DMS53 treated with DMSO at 0.1 percent for 48 hours (cell line): ENCODE data around the gene RAB13.
"Not testable (repeated sequence)": the region's sequence is repeated elsewhere in the genome, so short reads cannot be mapped to it uniquely, and the experiment has no call there.

Experiments used
- DNase-seq: peaks from one replicate; lab custom pipeline; 2025; ENCODE audit not compliant: unreplicated experiment; lab: John Stamatoyannopoulos, UW

Gene RAB13

DNA sequence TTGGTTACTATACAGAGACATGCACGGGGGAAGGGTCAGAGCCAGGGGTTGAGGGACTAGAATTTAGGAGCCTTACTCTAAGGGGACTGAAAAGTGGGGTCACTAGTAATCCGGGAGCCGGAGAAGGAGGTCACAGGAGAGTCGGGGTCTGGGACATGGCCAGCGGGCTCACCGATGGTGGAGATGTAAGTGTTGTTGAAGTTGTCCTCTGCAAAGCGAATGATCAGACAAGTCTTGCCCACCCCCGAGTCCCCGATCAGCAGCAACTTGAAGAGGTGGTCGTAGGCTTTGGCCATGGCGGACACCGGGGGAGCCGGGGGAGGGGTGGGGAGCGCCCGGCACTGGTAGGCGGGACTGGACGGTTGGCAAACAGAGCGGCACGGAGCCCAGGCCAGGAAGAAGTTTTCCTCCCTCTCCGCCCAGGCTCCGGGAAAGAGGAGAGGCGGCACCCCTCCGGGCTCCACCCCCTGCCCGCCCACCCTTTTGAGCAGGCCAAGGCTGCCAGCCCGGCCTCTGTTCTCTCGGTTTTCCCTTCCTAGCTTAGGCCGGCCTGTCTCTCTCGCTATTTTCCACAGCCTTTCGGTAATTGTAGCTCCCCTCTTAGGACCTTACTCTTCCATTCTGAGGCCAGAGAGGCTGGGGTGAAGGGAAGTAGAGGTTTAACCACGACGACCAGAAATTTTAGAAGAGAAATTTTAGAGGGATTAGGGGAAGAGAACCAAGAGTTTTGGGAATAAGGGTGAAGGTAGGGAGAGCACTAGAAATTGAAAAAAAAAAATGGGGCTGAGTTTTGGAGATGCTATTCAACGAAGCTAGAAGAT, at the start of gene RAB13:
RAB13 (minus strand) TSS at position 399 of the 821 bp plus-strand sequence; CDS start at position 296, 103 bp downstream.
- DNase-seq, result peak; percentile 82

DNA sequence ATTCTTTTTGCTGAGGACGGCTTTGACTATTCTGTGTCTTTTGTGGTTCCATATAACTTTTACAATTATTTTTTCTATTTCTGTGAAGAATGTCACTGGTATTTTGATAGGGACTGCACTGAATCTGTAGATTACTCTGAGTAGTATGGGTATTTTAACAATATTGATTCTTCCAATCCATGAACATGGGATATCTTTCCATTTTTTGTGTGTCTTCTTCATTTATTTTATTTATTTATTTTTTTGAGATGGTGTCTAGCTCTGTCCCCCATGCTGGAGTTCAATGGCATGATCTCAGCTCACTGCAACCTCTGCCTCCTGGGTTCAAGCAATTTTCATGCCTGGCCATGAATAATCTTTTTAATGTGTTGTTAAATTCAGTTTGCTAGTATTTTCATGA, 47.6 kb upstream of the RAB13 start:
- DNase-seq, result not testable (repeated sequence)

DNA sequence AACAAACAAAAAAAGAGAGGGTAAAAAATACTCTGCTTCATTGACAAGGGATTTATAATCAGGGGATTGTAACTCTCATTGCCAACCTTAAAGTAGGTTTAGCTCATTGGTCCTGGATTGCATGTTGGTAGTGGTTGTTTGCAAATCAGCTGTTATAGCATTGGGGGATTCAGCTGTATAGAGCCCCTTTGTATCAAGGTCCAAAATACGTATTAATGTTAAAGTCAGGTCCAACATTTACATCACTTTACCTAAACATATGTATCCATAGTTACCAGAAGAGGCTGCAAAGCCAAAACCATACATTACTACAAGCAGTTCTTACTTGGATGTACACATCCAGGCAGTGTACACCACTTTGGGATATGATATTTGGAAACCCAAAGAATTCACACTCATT, 33.8 kb upstream of the RAB13 start:
- DNase-seq, result no peak

DNA sequence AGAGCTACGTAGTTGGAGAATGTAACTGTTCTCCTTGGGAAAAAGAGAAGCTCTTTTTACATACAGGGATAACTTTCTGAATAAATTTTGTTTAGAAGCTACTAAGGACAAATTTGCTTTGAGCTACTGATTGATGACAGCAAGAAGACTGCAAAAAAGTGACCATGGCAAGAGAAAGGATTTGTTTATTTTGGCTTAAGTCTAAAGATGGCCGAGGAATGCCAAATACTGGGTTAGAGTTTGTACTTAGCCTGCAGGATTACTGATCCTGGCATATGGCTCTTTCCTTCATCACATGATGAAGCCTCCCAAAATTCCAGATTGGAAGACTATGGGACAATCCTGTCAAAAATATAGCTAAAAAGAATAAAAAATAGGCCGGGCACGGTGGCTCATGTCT, 33.1 kb upstream of the RAB13 start:
- DNase-seq, result no peak

DNA sequence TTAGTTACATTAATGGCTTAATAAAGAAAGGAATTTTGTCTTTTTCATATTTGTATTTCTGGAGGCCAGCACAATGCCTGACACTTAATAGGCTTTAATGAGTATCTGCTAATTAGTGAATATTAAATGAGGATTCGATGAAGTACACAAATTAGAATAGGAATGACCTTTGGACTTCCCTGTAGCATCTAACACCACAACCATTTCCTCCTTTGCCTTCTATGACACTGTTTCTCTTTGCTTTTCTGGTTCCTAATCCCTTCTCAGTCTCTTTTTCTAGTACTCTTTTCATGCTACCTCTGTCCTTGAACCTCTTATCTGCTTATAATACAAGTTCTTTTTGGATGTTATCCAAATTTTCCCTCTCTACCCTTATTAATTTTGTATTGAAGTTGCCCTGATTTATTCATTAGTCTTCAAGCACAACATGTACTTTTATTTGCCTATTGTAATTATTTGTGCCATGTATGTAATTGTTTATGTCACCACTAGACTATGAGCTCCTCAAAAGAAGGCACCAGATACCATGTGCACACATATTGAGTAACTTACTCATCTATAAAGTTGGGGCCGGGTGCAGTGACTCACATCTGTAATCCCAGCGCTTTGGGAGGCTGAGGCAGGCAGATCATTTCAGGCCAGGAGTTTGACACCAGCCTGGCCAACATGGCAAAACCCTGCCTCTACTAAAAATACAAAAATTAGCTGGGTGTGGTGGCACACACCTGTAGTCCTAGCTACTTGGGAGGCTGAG, 28.2 kb upstream of the RAB13 start:
- peak; percentile 28 for DNase-seq

DNA sequence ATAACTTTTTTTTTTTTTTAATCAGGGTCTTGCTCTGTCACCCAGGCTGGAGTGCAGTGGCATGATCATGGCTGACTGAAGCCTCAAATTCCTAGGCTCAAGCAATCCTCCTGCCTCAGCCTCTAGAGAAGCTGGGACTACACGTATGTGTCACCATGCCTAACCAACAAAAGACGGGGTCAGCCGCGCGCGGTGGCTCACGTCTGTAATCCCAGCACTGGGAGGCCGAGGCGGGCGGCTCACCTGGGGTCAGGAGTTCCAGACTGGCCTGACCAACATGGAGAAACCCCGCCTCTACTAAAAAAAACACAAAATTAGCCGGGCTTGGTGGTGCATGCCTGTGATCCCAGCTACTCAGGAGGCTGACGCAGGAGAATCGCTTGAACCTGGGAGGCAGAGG, 26.4 kb upstream of the RAB13 start:
- not testable (repeated sequence) for DNase-seq

DNA sequence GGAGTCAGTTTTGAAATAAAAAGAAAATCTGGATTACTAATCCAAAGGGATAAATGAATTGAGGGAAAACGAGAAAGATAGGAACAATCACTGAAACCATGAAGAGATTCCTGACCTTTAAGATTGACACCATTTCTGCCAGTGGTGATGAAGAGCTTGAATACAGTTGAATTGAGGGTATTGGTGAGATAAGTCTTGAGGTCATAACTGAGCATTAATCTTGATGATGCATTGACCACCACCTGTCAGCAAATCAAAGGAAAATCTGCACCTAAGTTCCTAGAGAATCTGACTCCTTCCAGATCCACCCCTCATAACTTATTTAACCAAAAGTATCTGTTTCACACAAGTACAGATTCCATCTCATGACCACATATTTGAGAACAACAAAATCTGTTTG, 26.0 kb upstream of the RAB13 start:
- DNase-seq, result no peak

DNA sequence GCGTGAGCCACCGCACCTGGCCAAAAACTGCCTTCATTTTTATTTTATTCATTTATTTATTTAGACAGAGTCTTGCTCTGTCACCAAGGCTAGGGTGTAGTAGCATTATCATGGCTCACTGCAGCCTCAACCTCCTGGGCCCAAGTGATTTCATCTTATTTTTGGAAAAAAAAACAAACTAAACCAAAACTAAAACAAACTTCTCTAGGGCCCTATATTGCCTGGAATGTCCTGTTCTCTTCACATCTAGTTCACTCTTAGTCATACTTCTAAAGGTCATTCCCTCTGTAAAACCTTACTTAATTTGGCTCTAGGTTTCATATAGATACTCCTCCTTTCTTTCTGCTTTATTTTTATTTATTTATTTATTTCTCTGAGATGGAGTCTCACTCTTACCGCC, 20.0 kb upstream of the RAB13 start:
- no peak for DNase-seq

DNA sequence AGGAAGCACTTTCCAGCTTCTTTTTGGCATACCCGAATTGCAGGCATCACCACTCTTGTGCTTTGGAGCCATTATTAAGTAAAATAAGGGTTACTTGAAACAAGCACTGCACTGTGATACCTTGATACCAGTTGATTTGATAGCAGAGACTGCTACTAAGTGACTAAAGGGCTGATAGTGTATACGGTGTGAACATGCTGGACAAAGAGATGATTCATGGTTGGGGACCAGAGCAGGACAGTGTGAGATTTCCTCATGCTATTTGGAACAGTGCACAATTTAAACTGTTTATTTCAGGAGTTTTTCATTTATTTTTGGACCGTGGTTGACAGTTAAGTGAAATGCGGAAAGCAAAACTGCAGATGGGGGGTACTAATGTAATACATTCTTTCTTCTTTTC, 14.3 kb upstream of the RAB13 start:
- no peak for DNase-seq

DNA sequence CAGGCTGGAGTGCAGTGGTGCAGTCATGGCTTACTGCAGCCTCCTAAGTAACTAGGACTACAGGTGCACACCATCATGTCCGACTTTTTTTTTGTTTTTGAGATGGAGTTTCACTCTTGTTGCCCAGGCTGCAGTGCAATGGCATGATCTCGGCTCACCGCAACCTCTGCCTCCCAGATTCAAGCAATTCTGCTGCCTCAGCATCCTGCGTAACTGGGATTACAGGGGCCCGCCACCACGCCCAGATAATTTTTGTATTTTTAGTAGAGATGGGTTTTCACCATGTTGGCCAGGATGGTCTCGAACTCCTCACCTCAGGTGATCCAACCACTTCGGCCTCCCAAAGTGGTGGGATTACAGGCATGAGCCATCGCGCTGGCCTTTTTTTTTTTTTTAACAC, 10.7 kb upstream of the RAB13 start:
- not testable (repeated sequence) for DNase-seq

DNA sequence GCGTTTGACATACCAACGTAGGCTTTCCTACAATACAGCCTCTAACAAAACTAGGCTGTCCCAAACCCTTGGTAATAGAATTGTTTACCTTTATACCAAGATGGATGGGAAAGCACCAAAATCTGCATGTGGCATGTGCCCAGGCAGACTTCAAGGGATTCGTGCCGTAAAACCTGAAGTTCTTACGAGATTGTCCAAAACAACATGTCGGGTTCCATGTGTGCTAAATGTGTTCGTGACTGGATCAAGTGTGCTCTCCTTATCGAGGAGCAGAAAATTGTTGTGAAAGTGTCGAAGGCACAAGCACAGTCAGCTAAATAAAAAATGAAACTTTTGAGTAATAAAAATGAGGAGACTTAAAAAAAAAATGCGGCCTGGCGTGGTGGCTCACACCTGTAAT, 9.5 kb upstream of the RAB13 start:
- DNase-seq, result no peak

DNA sequence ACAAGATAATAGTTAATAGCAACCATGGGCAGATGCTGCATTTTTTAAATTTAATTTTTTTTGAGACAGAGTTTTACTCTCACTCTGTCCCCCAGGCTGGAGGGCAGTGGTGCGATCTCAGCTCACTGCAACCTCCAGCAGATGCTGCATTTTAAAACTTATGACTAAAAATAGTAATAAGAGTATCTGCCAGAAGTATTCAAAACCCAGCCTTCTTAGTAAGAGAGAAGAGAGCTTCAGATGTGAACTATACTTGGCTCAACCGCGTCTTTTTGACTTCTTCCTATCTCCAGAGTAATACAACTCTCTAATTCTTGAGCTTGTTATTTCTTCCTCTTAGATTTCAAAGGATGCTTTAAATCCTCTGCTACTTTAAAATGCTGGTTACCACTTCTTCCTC, 9.1 kb upstream of the RAB13 start:
- no peak for DNase-seq

DNA sequence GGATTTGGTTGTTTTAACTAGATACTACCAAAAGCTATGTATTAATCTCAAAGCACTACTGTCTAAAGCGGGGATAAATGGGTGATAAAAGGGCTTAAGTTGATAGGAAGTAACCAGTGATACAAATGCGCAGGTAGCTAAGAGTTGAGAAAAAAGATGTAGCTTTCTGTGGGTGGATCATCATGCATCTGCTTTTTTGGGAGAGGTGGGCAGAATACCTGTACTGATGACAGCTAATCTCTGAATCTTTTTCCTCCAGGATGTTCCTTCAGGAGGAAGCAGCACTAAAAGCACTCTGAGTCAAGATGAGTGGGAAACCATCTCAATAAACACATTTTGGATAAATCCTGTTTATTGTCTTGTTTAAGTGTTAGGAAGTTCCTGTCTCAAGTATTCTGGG, 5.7 kb upstream of the RAB13 start:
- no peak for DNase-seq

DNA sequence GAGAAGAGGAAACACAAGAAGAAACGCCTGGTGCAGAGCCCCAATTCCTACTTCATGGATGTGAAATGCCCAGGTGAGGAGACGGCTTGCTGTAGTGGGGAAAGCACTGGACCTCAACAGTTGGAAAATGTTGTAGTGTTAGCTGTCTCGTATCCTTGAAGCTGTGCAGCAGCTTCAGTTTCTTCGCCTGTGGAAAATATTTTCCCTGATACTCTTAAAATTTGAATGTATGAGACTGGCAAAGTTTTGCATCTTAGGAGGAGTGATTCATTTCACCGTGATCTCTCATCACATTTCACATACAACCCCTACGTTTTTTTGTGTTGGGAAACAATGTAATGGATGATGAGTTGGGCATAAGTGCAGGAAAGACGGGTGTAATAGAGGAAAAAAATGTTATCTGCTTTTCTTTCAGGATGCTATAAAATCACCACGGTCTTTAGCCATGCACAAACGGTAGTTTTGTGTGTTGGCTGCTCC, 5.1 kb upstream of the RAB13 start:
- DNase-seq, result no peak

DNA sequence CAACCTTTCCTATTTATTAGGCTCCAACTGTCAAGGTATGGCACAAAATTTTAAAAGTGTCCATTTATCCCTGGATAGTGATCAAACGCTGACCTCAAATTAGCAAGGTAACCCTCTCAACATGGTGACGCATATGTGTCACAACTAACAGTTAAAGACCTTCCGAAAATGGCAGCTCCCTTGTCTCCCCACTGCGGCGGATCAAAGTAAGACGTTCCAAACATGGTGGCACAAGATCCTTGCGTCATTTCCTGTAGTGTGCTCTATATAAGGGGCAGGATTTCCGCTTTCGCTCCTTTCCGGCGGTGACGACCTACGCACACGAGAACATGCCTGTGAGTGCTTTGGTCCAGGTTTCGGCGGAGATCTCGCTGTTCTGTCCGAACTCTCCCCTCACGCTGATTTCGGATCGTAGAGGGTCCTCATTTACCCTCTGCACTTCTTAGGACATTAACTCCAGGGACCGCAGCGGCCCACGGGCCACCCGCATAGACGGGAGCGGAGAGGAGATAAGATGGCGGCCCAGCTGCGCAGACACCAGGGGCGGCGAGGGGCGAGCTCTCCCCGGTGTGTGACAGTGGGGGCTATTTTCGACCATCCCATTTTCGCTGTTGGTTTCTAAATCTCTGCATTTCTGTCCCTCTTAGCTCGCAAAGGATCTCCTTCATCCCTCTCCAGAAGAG, 4.5 kb upstream of the RAB13 start, which contains the start of gene RPS27:
RPS27 (plus strand) TSS at position 295 of the 683 bp plus-strand sequence; CDS start at position 330, 35 bp downstream.
- peak; percentile 97 for DNase-seq

DNA sequence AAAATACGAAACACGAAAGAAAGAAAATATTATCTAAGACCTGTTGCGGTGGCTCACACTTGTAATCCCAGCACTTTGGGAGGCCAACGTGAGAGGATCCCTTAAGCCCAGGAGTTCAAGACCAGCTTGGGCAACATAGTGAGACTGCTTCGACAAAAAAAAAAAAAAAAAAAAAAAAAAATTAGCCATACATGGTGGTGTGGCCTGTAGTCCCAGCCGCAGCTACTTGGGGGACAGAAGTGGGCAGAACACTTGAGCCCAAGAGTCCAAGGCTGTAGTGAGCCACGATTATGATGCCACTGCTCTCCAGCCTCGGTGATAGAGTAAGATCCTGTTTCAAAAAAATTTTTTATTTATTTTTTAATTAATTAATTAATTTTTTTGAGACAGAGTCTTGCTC, 1.5 kb upstream of the RAB13 start:
- DNase-seq, result no peak

DNA sequence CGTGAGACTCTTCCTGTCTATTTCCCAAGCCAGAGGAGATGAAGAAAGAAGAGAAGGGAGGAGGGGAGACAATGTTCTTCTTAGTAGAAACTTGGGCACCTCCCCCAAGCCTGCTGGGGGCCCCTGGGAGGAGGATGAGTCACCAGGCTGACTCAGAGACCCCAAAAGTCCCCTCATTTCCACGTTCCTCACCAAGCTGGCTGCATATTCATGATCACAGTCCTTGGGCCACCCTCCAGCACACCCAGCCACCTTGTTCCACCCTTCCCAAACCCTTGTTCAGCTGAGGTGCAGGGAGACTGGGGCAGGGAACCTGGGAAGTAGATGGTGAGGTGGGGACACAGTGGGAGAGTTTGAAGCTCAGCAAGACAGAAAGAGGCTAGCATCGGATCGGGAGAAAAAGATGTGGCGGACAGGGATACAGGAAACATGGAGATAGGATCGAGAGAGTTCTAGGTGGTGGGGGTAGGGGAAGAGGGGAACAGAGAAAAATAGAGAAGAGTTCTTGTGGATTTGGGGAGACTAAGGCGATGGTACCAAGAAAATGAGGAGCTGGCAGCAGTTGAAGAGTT, 712 bp downstream of the RAB13 start:
- DNase-seq, result no peak

DNA sequence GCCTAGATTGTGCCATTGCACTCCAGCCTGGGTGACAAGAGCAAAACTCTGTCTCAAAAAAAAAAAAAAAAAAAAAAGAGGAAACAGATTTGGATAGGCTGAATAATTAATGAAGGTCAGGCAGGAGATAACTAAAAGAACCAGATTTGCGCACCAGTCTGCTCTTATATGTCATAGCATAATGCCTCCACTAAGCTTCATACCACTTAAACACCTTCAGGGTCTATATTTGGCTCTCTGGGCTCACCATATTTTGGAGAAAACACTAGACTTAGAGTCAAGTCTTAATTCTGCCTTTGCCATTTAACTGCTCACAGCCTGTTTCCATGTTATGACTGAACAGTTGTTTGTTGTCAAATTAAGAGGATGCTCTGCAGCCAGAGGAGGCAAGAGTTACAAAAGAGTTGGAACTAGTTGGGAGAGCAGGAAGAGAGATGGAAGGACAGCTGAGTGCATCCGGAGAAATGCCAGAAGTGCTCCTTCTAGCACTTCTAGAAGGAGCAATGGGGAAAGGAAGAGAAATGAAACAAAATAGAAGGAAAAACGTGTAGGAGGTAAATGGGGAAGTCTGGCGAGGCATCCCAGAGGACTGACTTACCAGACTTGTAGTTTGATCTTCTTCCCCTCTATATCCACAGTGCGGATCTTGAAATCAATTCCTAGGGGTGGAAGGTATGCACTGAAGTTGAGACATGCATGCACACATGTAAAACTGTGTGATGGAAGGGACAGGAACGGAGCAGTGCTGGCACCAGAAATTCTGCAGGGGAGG, 1.8 kb downstream of the RAB13 start:
- no peak for DNase-seq

DNA sequence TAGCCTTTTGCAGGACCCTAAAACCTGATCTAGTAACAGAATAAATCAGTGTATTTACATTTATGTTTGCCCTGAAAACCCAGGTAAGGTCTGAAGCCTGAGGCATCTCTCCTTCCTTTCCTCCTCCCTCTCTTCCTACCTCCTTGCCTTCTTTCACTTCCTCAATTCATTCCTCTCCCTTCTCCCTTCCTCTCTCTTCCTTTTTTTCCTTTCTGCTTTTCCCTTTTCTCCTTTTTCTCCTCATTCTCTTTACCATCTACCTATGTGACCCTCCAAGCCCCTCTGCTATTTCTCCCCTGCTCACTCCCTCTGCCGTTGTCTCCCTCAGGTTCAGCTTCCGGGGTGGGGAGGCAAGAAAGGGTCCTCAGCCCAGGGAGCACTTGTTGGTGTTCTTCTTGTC, 4.4 kb downstream of the RAB13 start:
- DNase-seq, result not testable (repeated sequence)

DNA sequence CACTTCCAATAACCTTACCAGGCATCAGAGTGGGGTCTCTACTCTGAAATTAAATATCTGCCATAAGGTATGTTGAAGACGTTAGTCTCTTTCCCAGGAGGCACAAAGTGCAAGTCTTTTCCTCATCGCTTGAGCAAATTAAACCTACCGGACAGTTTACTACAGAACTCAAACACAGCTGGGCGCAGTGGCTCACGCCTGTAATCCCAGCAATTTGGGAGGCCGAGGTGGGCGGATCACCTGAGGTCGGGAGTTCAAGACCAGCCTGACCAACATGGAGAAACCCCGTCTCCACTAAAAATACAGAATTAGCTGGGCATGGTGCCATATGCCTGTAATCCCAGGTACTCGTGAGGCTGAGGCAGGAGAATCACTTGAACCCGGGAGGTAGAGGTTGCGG, 7.0 kb downstream of the RAB13 start:
- not testable (repeated sequence) for DNase-seq
